Measurements from ENCODE around the gene BRPF3.

DNA sequence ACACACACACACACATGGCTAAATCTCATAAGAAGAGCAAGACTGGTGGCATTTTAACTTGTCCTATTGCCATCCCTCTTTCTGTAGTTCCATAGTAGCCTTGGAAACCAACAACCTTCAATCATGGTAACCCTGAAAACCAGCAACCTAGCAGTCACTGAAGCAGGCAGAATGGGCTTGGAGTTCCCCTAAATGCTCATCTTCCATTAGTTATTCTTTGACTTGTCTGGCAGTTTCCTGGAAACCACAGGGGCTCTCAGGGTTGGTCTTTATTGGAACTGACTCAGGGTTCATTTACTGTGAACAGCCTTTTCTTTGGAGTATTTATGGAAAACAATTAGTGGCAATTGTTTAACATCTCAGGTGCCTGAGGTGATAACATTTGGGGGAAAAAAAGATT lies 19.4 kb upstream of the BRPF3 start:
- TF ChIP-seq POLR2A (IDR thresholded peaks at IDR 0.05; ENCODE audit: low read depth) (no peak), EP300 (IDR thresholded peaks at IDR 0.05) (no peak)
- TF ChIP-seq, protein P1, sequence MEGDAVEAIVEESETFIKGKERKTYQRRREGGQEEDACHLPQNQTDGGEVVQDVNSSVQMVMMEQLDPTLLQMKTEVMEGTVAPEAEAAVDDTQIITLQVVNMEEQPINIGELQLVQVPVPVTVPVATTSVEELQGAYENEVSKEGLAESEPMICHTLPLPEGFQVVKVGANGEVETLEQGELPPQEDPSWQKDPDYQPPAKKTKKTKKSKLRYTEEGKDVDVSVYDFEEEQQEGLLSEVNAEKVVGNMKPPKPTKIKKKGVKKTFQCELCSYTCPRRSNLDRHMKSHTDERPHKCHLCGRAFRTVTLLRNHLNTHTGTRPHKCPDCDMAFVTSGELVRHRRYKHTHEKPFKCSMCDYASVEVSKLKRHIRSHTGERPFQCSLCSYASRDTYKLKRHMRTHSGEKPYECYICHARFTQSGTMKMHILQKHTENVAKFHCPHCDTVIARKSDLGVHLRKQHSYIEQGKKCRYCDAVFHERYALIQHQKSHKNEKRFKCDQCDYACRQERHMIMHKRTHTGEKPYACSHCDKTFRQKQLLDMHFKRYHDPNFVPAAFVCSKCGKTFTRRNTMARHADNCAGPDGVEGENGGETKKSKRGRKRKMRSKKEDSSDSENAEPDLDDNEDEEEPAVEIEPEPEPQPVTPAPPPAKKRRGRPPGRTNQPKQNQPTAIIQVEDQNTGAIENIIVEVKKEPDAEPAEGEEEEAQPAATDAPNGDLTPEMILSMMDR (IDR thresholded peaks at IDR 0.05), result no peak
